Activated CD8-positive, alpha-beta T cell treated with anti-CD3 and anti-CD28 coated beads for 36 hours (primary cell): ENCODE results near the gene PEX7. TPM values are rescaled to one million over a fixed set of nuclear protein-coding genes. Genes with fewer than 3 reads are reported as not detected.
"Not testable (repeated sequence)": the region's sequence is repeated elsewhere in the genome, so short reads cannot be mapped to it uniquely, and the experiment has no call there.

Source experiments
- ATAC-seq: fragments of 200-7000 bp; cut with Tn5 transposase; one replicate; pipeline ENCODE4 v1.10.0; 2021; ENCODE audit warnings: mild to moderate bottlenecking, moderate library complexity
- CTCF ChIA-PET: fragments of 350-600 bp; sonication (Branson Sonifier 250); formaldehyde crosslinking; loops from one replicate; lab custom pipeline; 2021; ENCODE audit warnings: antibody characterized with exemption; lab: Charles Lee
- POLR2A ChIA-PET: fragments of 350-600 bp; sonication (Branson Sonifier 250); formaldehyde crosslinking; loops from one replicate; lab custom pipeline; 2021; ENCODE audit warnings: antibody characterized with exemption; lab: Charles Lee
- DNase-seq: peaks from one replicate; pipeline ENCODE4 v3.0.0-alpha.2; 2020
- H3K27ac Mint-ChIP-seq: one replicate; pipeline ENCODE4 v1.8.0; 2021; ENCODE audit warnings: mild to moderate bottlenecking, mixed read lengths
- H3K27me3 Mint-ChIP-seq: one replicate; pipeline ENCODE4 v1.8.0; 2021; ENCODE audit warnings: mixed read lengths
- H3K36me3 Mint-ChIP-seq: one replicate; pipeline ENCODE4 v1.8.0; 2021; ENCODE audit warnings: low read depth, mixed read lengths
- H3K4me1 Mint-ChIP-seq: one replicate; pipeline ENCODE4 v1.8.0; 2021; ENCODE audit warnings: low read depth, mixed read lengths
- H3K4me3 Mint-ChIP-seq: one replicate; pipeline ENCODE4 v1.8.0; 2021; ENCODE audit warnings: mild to moderate bottlenecking, moderate library complexity, mixed read lengths
- H3K9me3 Mint-ChIP-seq: one replicate; pipeline ENCODE4 v1.8.0; 2021; ENCODE audit warnings: mixed read lengths
- intact Hi-C: fragments of 100-400 bp; cut with micrococcal nuclease; formaldehyde crosslinking; loops from one replicate; pipeline ENCODE4 v1.10.0; 2022
- total RNA-seq, 2 experiments: library from RNA; stranded (reverse); gene quantifications; one replicate each; pipeline ENCODE4 v1.2.3, GENCODE V29; 2021
- TF ChIP-seq, protein P1 (sequence below): fragments of 200-600 bp; IDR thresholded peaks from one replicate; pipeline ENCODE4 v1.8.0; 2022; ENCODE audit warnings: antibody characterized with exemption, mild to moderate bottlenecking

PEX7 gene
- total RNA-seq, 2 experiments from 2014 or later, result 4.5 to 6.0 TPM

DNA sequence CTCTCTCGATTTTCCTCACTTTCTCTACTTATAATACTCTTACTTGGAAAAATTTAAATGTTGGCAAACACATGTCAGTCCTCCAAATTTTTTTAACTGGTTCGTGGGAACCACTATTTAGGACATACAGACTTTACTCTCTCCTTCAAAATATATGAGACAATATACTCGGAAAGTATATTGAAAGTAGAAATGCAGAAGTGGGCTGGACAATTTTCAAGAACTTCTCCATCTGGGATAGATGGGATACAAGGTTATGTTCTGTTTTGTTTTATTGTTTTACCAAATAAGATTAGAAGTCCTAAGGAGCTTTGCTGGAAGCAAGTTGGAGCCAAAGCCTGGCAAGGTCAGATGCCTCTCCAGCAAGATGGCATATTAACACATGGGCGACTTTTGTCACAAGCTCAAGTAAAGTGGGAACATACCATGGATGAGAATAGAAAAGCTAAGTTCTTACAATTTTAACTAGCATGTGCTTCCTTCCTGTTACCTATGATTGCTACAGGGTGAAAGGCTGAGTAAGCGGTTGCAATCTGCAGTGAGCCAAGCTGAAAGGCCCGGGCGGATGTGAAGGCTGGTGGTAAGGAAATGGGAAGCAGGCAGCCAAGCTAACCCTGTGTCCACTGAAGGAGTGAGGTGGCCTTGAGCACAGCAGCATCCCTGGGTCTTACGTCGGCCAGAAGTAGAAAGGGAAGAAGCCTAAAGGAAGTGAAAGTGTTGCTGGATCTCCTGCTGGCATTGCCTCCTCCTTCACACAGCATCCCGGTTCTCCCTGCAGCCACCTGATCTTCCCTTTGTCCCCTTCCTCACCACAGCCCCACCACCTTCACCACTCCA is 37.3 kb upstream of the PEX7 start:
- H3K4me1 Mint-ChIP-seq, result peaks cover 75% of the 10 kb centered on the region
- H3K27me3 Mint-ChIP-seq, result no peaks in the 10 kb centered on the region
- DNase-seq (peak; percentile 67), ATAC-seq (peak; percentile 47)
- peak overlapping the region; percentile 47 for H3K4me3 Mint-ChIP-seq
- ChIA-PET CTCF (interaction anchor here (2.5 kb wide), 1 partner anchor 140 kb away, joined by 13 read pairs; no protein-coding TSS in a partner anchor), POLR2A (interaction anchor here (2.0 to 3.4 kb wide), 3 partner anchors 12 to 21 kb away, joined by 5 to 18 read pairs (median 10); no protein-coding TSS in a partner anchor)
- intact Hi-C loops, result loop anchor here (5.0 to 10.0 kb wide), 2 partner anchors 33 to 60 kb away; no protein-coding TSS in a partner anchor
- peak overlapping the region; percentile 84 for H3K27ac Mint-ChIP-seq
- no peaks in the 10 kb centered on the region for H3K9me3 Mint-ChIP-seq
- TF ChIP-seq, protein P1, sequence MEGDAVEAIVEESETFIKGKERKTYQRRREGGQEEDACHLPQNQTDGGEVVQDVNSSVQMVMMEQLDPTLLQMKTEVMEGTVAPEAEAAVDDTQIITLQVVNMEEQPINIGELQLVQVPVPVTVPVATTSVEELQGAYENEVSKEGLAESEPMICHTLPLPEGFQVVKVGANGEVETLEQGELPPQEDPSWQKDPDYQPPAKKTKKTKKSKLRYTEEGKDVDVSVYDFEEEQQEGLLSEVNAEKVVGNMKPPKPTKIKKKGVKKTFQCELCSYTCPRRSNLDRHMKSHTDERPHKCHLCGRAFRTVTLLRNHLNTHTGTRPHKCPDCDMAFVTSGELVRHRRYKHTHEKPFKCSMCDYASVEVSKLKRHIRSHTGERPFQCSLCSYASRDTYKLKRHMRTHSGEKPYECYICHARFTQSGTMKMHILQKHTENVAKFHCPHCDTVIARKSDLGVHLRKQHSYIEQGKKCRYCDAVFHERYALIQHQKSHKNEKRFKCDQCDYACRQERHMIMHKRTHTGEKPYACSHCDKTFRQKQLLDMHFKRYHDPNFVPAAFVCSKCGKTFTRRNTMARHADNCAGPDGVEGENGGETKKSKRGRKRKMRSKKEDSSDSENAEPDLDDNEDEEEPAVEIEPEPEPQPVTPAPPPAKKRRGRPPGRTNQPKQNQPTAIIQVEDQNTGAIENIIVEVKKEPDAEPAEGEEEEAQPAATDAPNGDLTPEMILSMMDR, result no peak
- peaks cover 16% of the 10 kb centered on the region for H3K36me3 Mint-ChIP-seq

DNA sequence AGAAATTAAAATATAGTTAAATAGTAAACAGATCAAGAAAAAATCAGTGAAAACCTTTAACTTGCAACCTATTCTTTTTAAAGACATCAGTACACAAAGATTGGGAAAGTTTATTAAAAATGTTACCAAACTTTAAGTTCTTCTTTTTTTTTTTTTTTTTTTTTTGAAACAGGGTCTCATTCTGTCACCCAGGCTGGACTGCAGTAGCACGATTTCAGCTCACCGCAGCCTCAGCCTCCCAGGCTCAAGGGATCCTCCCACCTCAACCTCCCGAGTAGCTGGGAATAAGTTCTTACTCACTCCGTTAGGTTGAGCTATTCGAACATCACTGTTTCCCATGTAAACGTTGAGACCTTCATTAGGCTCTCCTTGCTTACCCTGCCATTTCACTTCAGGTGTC is 35.7 kb upstream of the PEX7 start:
- H3K27ac Mint-ChIP-seq, result peak overlapping the region; percentile 23
- ATAC-seq (no peak), DNase-seq (no peak)
- no peaks in the 10 kb centered on the region for H3K9me3 Mint-ChIP-seq
- TF ChIP-seq, protein P1, result no peak
- intact Hi-C loops, result loop anchor here (5.0 to 10.0 kb wide), 2 partner anchors 34 to 62 kb away; no protein-coding TSS in a partner anchor
- peaks cover 16% of the 10 kb centered on the region for H3K36me3 Mint-ChIP-seq
- ChIA-PET CTCF (interaction anchor here (0.8 to 2.2 kb wide), 6 partner anchors 12 to 142 kb away, joined by 3 to 25 read pairs (median 4); no protein-coding TSS in a partner anchor), POLR2A (interaction anchor here (1.5 to 3.4 kb wide), 4 partner anchors 14 to 35 kb away, joined by 4 to 18 read pairs (median 6); no protein-coding TSS in a partner anchor)
- H3K4me1 Mint-ChIP-seq, result peaks cover 79% of the 10 kb centered on the region
- no peaks in the 10 kb centered on the region for H3K27me3 Mint-ChIP-seq
- no peak overlapping the region for H3K4me3 Mint-ChIP-seq

DNA sequence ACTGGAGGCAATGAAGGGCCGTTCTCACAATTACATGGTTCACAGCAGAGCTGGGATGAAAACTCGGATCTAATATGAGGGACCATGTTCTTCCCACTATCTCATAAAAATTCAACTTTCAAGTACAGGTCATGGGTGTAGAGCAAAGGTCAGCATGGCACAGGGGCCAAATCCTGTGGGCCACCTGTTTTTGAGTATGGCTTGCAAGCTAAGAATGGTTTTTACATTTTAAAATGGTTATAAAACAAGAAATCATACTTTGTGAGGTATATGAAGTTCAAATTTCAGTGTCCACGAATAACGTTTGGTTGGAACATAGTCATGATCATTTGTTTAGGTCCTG is 34.7 kb upstream of the PEX7 start:
- Mint-ChIP-seq H3K36me3 (peaks cover 16% of the 10 kb centered on the region), H3K27me3 (no peaks in the 10 kb centered on the region), H3K9me3 (no peaks in the 10 kb centered on the region), H3K4me1 (peaks cover 71% of the 10 kb centered on the region), H3K27ac (peak overlapping the region; percentile 81), H3K4me3 (peak overlapping the region; percentile 49)
- TF ChIP-seq, protein P1, result no peak
- CTCF ChIA-PET, result interaction anchor here (1.0 to 2.2 kb wide), 5 partner anchors 14 to 143 kb away, joined by 3 to 25 read pairs (median 5); no protein-coding TSS in a partner anchor
- POLR2A ChIA-PET, result interaction anchor here (0.6 to 3.4 kb wide), 5 partner anchors 15 to 143 kb away, joined by 3 to 18 read pairs (median 4); no protein-coding TSS in a partner anchor
- ATAC-seq, result no peak
- intact Hi-C loops, result loop anchor here (5.0 to 10.0 kb wide), 2 partner anchors 35 to 63 kb away; no protein-coding TSS in a partner anchor
- no peak for DNase-seq

GRCh38 chr6:136788069-136788902 is 34.1 kb upstream of the PEX7 start:
- Mint-ChIP-seq H3K4me1 (peaks cover 68% of the 10 kb centered on the region), H3K4me3 (peak overlapping the region; percentile 49), H3K27me3 (no peaks in the 10 kb centered on the region), H3K9me3 (no peaks in the 10 kb centered on the region), H3K27ac (peak overlapping the region; percentile 81), H3K36me3 (peaks cover 16% of the 10 kb centered on the region)
- DNase-seq (no peak), ATAC-seq (no peak)
- ChIA-PET CTCF (interaction anchor here (0.7 to 5.1 kb wide), 4 partner anchors 25 to 142 kb away, joined by 3 to 370 read pairs (median 5); no protein-coding TSS in a partner anchor), POLR2A (interaction anchor here (1.5 to 3.4 kb wide), 2 partner anchors 17 to 24 kb away, joined by 4 to 18 read pairs; no protein-coding TSS in a partner anchor)
- intact Hi-C loops, result loop anchor here (5.0 to 10.0 kb wide), 2 partner anchors 36 to 63 kb away; no protein-coding TSS in a partner anchor
- TF ChIP-seq, protein P1, result no peak

DNA sequence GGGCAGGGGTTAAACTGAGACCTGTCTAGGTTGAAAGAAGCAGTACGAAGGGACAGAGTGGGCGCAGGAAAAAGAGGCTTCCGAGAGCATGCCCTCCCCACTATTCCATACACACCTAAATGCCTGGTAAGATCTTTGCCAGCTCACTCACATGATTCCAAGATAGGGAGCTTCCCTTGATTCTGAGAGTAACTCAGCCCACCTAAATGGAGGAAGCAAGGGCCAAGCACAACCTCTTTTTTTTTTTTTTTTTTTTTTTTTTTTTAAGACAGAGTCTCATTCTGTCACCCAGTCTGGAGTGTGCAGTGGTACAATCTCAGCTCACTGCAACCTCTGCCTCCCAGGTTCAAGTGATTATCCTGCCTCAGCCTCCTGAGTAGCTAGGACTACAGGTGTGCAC is 33.0 kb upstream of the PEX7 start:
- not testable (repeated sequence) for ATAC-seq, H3K27me3 Mint-ChIP-seq, H3K9me3 Mint-ChIP-seq, H3K4me3 Mint-ChIP-seq, DNase-seq, H3K36me3 Mint-ChIP-seq
- H3K27ac Mint-ChIP-seq, result peak overlapping the region; percentile 55
- intact Hi-C loops, result loop anchor here (5.0 to 10.0 kb wide), 2 partner anchors 37 to 65 kb away; no protein-coding TSS in a partner anchor
- ChIA-PET POLR2A (interaction anchor here (1.5 to 2.1 kb wide), 2 partner anchors 18 to 146 kb away, joined by 4 to 8 read pairs; no protein-coding TSS in a partner anchor), CTCF (interaction anchor here (3.6 to 5.1 kb wide), 3 partner anchors 26 to 143 kb away, joined by 31 to 370 read pairs (median 56); no protein-coding TSS in a partner anchor)
- H3K4me1 Mint-ChIP-seq, result peaks cover 59% of the 10 kb centered on the region
